ENCODE measurements around the gene SLC35B2.

SLC35B2 gene

DNA sequence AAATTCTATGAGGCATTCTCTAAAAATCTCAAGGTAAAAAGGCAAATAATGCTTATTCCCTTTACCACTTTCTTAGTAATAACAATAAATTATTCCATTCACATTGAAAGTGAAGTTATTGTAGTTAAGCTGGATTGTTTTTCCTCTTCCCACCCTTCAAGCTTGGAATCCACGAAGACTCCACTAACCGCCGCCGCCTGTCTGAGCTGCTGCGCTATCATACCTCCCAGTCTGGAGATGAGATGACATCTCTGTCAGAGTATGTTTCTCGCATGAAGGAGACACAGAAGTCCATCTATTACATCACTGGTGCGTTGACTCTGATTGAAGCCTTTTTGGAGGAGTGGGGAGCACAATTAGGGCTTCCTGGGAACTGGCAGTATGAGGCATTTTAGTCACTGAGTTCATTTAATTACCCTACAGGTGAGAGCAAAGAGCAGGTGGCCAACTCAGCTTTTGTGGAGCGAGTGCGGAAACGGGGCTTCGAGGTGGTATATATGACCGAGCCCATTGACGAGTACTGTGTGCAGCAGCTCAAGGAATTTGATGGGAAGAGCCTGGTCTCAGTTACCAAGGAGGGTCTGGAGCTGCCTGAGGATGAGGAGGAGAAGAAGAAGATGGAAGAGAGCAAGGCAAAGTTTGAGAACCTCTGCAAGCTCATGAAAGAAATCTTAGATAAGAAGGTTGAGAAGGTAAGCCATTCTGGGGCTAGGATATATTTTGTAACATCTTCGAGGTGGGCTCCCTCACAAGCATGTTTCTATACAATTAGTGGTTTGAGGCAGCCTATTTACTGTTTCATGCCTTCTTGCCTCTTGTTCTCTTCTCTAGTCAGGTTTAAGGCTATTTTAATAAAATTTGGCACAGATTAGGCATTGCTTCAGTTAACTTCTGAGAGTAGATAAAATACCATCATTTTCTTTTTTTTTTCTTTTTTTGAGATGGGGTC, 5.5 kb downstream of the SLC35B2 start:
- Histone ChIP-seq H2AFZ (ENCODE audit: low read length) (no peak overlapping the region), H3K4me2 (ENCODE audit: low read depth, low read length) (peak overlapping the region; percentile 5; the same call in 1 of the 2 replicates), H3K27me3 (replicated peaks; ENCODE audit: insufficient read depth, low read length) (no peaks in the 10 kb centered on the region), H3K36me3 (replicated peaks; ENCODE audit: insufficient read depth, low read length) (peaks cover 20% of the 10 kb centered on the region), H3K79me2 (ENCODE audit: low read length) (peaks cover 88% of the 10 kb centered on the region), H3K9me3 (replicated peaks; ENCODE audit: insufficient read depth, low read length) (no peaks in the 10 kb centered on the region), H3K27ac (ENCODE audit: low read length) (no peak overlapping the region), H3K4me3 (ENCODE audit: low read length) (no peak overlapping the region), H3K9ac (ENCODE audit: low read length) (no peak overlapping the region), H3F3A (ENCODE audit: insufficient read depth, low read length) (peaks cover 95% of the 10 kb centered on the region), H3K4me1 (ENCODE audit: low read length) (peaks cover 45% of the 10 kb centered on the region), H3K9me2 (replicated peaks; ENCODE audit: insufficient read depth, low read length) (no peaks in the 10 kb centered on the region), H4K20me1 (ENCODE audit: insufficient read depth, low read length) (peaks cover 72% of the 10 kb centered on the region)
- TF ChIP-seq, protein P1, sequence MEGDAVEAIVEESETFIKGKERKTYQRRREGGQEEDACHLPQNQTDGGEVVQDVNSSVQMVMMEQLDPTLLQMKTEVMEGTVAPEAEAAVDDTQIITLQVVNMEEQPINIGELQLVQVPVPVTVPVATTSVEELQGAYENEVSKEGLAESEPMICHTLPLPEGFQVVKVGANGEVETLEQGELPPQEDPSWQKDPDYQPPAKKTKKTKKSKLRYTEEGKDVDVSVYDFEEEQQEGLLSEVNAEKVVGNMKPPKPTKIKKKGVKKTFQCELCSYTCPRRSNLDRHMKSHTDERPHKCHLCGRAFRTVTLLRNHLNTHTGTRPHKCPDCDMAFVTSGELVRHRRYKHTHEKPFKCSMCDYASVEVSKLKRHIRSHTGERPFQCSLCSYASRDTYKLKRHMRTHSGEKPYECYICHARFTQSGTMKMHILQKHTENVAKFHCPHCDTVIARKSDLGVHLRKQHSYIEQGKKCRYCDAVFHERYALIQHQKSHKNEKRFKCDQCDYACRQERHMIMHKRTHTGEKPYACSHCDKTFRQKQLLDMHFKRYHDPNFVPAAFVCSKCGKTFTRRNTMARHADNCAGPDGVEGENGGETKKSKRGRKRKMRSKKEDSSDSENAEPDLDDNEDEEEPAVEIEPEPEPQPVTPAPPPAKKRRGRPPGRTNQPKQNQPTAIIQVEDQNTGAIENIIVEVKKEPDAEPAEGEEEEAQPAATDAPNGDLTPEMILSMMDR (IDR thresholded peaks at IDR 0.05; ENCODE audit: low read length) = no peak
- DNase-seq = no peak

DNA sequence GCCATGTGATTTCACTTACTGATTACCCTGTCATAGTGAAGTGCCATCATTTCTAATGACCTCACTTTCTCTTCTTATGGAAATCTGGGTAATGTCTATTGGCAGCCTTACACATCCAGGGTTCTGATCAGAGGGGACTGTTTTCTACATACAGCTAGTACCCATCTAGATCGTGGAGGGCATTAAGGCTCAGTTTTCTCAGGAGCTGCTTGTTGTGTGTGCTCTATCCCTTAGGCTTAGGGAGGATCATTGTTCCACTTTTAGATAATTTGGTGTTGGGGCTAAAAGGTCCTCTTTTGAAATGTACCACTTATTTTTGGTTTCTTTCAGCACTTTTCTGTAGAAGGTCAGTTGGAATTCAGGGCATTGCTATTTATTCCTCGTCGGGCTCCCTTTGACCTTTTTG, 6.6 kb downstream of the SLC35B2 start:
- H3K9me3 ChIP-seq (replicated peaks; ENCODE audit: insufficient read depth, low read length) = no peaks in the 10 kb centered on the region
- H4K20me1 ChIP-seq (ENCODE audit: insufficient read depth, low read length) = peaks cover 71% of the 10 kb centered on the region
- peaks cover 42% of the 10 kb centered on the region for H3K4me1 ChIP-seq (ENCODE audit: low read length)
- no peak overlapping the region for H3K27ac ChIP-seq (ENCODE audit: low read length)
- no peak overlapping the region for H2AFZ ChIP-seq (ENCODE audit: low read length)
- peaks cover 82% of the 10 kb centered on the region for H3K79me2 ChIP-seq (ENCODE audit: low read length)
- H3K36me3 ChIP-seq (replicated peaks; ENCODE audit: insufficient read depth, low read length) = peaks cover 20% of the 10 kb centered on the region
- no peaks in the 10 kb centered on the region for H3K9me2 ChIP-seq (replicated peaks; ENCODE audit: insufficient read depth, low read length)
- DNase-seq = no peak
- H3K27me3 ChIP-seq (replicated peaks; ENCODE audit: insufficient read depth, low read length) = no peaks in the 10 kb centered on the region
- TF ChIP-seq EZH2phosphoT487 (IDR thresholded peaks at IDR 0.05; ENCODE audit: low read length) (no peak), EZH2 (optimal IDR thresholded peaks at IDR 0.05; ENCODE audit: low read depth, low read length) (no peak)
- TF ChIP-seq, protein P1 (IDR thresholded peaks at IDR 0.05; ENCODE audit: low read length) = no peak
- H3K9ac ChIP-seq (ENCODE audit: low read length) = no peak overlapping the region
- H3K4me2 ChIP-seq (ENCODE audit: low read depth, low read length) = peak overlapping the region; percentile 39; the same call in 1 of the 2 replicates
- no peak overlapping the region for H3K4me3 ChIP-seq (ENCODE audit: low read length)
- peaks cover 84% of the 10 kb centered on the region for H3F3A ChIP-seq (ENCODE audit: insufficient read depth, low read length)

DNA sequence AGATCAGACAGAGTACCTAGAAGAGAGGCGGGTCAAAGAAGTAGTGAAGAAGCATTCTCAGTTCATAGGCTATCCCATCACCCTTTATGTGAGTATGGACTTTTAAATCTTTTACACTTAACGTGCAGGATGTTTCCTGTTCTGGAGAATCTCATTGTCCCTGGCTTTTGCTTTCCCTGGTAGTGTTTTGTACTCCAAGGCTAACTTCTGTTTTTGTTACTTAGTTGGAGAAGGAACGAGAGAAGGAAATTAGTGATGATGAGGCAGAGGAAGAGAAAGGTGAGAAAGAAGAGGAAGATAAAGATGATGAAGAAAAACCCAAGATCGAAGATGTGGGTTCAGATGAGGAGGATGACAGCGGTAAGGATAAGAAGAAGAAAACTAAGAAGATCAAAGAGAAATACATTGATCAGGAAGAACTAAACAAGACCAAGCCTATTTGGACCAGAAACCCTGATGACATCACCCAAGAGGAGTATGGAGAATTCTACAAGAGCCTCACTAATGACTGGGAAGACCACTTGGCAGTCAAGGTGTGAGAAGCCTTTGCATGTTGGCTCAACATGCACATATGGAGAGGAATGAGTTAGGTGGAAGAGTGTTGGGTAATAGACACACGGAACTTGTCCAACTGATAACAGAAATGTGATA, 7.1 kb downstream of the SLC35B2 start:
- TF ChIP-seq EZH2 (optimal IDR thresholded peaks at IDR 0.05; ENCODE audit: low read depth, low read length) (no peak), EZH2phosphoT487 (IDR thresholded peaks at IDR 0.05; ENCODE audit: low read length) (no peak)
- TF ChIP-seq, protein P1 (IDR thresholded peaks at IDR 0.05; ENCODE audit: low read length) = no peak
- Histone ChIP-seq H3K9ac (ENCODE audit: low read length) (no peak overlapping the region), H3K4me2 (ENCODE audit: low read depth, low read length) (peak overlapping the region; percentile 39; the same call in 1 of the 2 replicates), H3K27me3 (replicated peaks; ENCODE audit: insufficient read depth, low read length) (no peaks in the 10 kb centered on the region), H3K27ac (ENCODE audit: low read length) (no peak overlapping the region), H3K4me1 (ENCODE audit: low read length) (peaks cover 42% of the 10 kb centered on the region), H3K9me3 (replicated peaks; ENCODE audit: insufficient read depth, low read length) (no peaks in the 10 kb centered on the region), H3K79me2 (ENCODE audit: low read length) (peaks cover 84% of the 10 kb centered on the region), H4K20me1 (ENCODE audit: insufficient read depth, low read length) (peaks cover 69% of the 10 kb centered on the region), H3F3A (ENCODE audit: insufficient read depth, low read length) (peaks cover 83% of the 10 kb centered on the region), H3K36me3 (replicated peaks; ENCODE audit: insufficient read depth, low read length) (peaks cover 20% of the 10 kb centered on the region), H3K9me2 (replicated peaks; ENCODE audit: insufficient read depth, low read length) (no peaks in the 10 kb centered on the region), H2AFZ (ENCODE audit: low read length) (no peak overlapping the region), H3K4me3 (ENCODE audit: low read length) (no peak overlapping the region)
- no peak for DNase-seq
